Activated CD8-positive, alpha-beta memory T cell treated with anti-CD3 and anti-CD28 coated beads for 24 hours (primary cell): ENCODE data around the gene TMEM218.

Experiments
- DNase-seq: peaks from one replicate; pipeline ENCODE4 v3.0.0-alpha.2; 2020

Gene TMEM218

GRCh38 chr11:125088576-125089455 is 22.6 kb downstream of the TMEM218 start:
- DNase-seq, result no peak

- no peak for DNase-seq
Measured at GRCh38 chr11:125088123-125088522, 23.3 kb downstream of the TMEM218 start.

GRCh38 chr11:125086633-125087296 is 24.7 kb downstream of the TMEM218 start:
- DNase-seq, result no peak

DNA sequence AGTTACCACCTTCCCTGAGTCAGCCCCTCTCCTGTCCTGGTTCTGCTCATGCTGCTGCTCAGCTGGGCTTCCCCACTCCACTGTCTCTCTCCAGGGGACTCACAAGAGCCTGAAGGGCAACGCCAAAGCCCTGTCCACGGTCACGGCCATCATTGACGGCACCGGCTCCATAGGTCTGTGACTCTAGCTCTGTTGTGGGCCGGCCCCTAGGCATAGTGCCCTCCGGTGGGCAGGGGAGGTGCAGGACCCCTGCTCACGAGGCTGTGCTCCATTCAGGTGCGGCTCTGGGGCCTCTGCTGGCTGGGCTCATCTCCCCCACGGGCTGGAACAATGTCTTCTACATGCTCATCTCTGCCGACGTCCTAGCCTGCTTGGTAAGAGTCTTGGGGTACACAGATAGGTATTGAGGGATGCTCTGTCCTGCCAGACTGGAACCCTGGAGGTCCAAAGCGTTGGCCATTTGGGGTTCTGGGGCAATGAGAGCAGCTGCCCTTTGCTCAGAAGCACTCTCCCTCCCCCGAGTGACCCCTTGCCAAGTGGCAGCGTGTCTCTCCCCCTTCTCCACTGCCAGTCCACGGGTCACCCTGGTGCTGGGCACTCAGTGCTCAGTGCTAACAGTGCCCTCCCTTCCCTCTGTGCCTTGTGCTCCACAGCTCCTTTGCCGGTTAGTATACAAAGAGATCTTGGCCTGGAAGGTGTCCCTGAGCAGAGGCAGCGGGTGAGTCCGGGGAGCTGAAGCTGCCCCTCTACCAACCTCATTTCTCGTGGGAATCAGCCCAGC is 25.9 kb downstream of the TMEM218 start:
- DNase-seq, result no peak

DNA sequence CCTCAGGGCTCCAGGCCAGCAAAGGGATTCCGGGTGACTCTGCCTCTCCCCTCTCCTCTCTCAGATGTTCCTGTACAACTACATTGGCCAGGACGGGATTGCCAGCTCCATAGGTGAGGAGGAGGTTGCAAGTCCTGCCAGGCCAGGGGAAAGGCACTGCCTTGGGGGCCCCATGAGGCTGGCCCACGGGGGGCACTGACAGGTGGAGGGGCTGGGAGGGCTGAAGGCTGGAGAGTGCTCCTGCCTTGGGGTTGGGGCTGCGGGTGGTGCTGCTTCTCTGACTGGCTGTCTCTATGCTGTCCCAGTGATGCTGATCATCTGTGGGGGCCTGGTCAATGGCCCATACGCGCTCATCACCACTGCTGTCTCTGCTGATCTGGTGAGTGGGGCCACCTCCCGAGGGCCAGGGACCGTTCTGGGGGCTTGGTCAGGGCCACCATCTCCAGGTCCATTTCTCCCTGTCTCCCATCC is 26.6 kb downstream of the TMEM218 start:
- no peak for DNase-seq

DNA sequence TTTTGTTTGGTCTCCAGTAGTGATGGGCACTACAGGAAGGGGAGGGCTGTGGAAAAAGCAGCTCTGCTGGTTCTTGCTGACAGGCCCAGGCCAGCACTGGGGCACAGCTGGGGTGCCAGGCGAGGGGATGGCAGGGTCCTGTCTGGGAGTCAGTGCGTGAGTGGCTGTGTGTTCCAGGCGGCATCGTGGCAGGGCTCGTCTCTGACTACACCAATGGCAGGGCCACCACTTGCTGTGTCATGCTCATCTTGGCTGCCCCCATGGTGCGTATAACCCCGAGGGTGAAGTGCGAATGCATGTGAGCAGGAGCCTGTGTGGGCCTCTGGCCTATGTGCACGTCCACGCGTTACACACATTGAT is 27.4 kb downstream of the TMEM218 start:
- no peak for DNase-seq

- no peak for DNase-seq
Measured at GRCh38 chr11:125083312-125084056, 27.9 kb downstream of the TMEM218 start.

- no peak for DNase-seq
Measured at GRCh38 chr11:125082611-125083311, 28.7 kb downstream of the TMEM218 start.

DNA sequence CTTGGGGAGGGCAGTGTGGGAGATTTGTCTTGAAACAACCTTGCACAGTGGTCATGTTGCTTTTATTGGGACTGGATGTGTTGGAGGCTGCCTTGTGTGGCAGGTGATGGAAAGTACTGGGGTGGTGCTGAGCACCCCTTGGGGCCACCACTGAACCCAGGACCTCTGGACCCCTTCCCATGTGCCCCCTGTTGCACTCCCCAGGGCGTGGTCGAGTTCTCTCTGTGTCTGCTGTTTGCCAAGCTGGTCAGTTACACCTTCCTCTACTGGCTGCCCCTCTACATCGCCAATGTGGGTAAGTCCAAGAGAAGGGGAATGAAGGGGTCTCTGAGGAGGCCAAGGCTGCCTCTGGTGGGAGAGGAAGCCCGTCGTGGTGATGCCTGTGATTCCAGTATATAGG is 29.4 kb downstream of the TMEM218 start:
- DNase-seq, result no peak

DNA sequence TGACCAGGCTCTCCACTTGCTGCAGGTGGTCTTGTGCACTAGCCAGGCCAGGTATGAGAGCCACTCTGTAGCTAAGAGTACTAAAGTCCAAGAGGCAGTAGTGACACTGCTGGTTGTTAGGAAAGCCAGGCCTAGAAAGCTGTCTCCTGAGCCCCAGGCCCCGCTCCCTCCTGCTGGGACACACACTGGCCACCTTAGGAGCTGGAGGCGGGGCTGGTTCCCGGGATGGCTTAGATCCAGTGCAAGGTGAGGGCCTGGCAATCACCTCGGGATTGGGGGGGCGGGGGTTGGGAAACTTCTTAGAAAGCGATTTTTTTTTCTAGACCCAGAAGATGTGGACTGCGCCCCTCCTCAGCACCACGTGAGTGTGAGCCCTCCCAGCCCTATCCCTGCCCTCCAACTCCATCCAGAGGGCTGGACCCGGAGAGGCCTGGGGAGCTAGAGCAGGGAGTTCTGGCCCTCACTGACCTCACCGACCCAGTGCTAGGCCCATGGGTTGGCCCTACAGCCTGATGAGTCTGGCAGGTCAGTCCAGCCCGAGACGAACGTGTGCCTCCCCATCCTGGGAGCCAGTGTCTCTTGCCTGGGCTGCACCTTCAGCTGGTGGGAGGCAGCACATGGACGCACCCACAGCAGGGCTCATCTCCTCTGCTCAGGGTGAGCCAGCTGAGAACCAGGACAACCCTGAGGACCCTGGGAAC is 30.2 kb downstream of the TMEM218 start:
- DNase-seq, result no peak

- no peak for DNase-seq
Measured at GRCh38 chr11:125080531-125080911, 30.9 kb downstream of the TMEM218 start.

DNA sequence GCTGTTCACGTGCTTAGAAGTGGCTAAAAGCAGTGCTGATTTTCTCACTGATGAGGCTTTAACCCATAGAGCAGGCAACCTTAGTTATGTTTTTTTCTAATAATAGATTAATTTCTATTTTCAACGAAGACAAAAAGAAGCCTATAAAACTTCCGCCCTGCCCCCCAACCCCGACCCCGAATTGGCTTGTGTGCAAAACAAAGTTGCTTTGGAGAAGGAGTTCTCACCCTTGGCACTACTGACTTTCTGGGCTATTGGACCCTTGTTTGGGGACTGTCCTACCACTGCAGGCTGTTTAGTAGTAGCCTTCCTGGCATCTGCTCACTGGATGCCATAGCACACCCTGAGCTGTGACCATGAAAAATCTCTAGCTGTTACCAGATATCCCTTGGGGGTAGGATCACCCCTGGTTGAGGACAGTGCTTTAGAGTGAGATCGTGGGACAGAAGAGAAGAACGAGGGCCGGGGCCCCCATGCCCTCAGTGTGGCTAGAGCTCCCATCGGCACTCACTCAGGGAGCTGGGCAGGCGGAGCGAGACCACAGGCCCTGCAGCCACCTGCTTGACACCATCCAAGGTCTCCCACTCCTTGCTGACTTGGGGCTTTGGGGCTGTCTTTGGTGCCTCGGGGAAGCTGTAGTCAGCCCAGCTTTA is 31.4 kb downstream of the TMEM218 start:
- no peak for DNase-seq

GRCh38 chr11:125079151-125079877 is 32.1 kb downstream of the TMEM218 start:
- DNase-seq, result no peak

- DNase-seq, result no peak
Measured at GRCh38 chr11:125078516-125079140, 32.8 kb downstream of the TMEM218 start.

GRCh38 chr11:125078016-125078415 is 33.4 kb downstream of the TMEM218 start:
- DNase-seq, result no peak

- DNase-seq, result no peak
Measured at GRCh38 chr11:125076378-125076945, 35.0 kb downstream of the TMEM218 start.

GRCh38 chr11:125075900-125076317 is 35.5 kb downstream of the TMEM218 start:
- no peak for DNase-seq

GRCh38 chr11:125075242-125075625 is 36.2 kb downstream of the TMEM218 start:
- DNase-seq, result no peak

DNA sequence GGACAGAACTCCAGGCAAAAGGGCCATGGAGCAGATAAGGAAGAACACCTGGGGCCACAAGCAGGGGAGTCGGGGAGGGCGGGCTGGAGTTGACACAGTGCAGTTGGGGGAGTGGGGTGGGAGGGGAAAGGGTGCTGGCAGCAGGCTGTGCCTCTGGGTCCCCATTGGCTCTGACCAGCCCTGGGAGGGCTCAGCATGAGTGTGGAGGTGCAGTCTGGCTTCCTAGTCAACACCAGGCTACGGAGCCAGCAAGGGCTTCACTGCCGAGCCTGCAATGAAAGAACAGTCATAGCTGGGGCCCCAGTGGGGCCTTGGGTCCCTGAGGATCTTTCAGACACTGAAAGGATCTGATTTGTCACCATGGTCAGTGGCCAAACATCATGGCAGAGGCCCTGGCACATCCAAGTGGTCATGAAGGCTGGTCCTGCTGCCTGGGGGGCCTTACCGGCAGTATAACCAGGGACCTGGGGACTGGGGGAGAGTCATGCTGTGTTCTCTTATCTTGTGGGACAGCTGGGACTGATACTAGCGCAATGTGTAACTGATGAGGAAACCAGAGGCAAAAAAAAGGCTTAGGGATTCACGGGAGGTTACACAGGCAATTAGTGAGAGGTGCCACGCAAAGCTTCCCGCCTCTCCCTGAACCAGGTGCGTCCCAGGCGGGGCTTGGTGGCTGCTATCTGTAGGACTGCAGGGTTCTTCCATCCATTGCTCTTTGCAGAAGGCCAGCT is 36.8 kb downstream of the TMEM218 start:
- no peak for DNase-seq
